Measurements from ENCODE around the gene TRIM2.

TRIM2 gene

DNA sequence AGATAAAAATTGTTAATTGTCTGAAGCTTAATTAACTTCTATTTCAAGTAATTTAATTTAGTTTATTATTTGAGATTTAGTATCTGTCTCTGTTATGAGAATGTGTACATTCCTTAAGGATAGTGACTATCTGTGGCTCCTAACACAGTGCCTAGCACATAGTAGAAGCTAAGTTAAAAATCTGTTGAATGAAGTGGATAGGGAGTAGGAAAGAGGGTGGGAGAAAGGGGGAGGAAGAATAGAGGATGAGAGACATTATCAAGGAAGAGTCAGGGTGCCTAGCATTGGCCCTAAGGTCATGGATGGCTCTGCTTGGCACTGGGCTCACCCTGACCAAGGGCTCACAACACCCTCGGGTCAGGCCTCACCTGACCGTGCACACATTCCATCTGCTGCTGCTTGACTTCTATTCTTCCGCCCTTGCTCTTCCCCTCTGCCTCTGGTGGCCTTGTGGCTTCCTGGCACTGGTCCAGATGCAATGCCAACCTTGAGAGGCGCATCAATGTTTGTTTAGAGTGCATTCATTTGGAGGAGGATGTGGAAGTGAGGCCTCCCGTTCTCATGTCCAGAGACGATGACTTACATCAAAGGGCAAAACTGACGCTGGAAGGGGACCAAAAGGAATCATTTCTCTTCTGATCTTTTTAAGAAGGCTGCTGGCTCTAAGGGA, 42.3 kb downstream of the TRIM2 start:
- Histone ChIP-seq H3K4me3 (ENCODE audit: low read length in 2 of 2) (no peak overlapping the region), H2BK120ac (ENCODE audit: low read depth, low read length) (no peak overlapping the region), H4K8ac (ENCODE audit: low read depth, low read length) (no peak overlapping the region), H2BK5ac (ENCODE audit: low read length) (no peak overlapping the region), H3K36me3 (replicated peaks in 1 of 2; ENCODE audit: control insufficient read depth in 2 of 2, insufficient read depth in 2 of 2, low read length in 2 of 2) (peaks cover 0 to 43% of the 10 kb centered on the region in 2 donors), H3K14ac (ENCODE audit: low read length) (no peak overlapping the region), H2BK12ac (ENCODE audit: low read length) (peak overlapping the region; percentile 59), H3K79me1 (ENCODE audit: low read depth, low read length) (peaks cover 3% of the 10 kb centered on the region), H3K9ac (ENCODE audit: low read depth, low read length, poor library complexity) (peak overlapping the region; percentile 64), H2BK15ac (ENCODE audit: low read length) (no peak overlapping the region), H3K18ac (ENCODE audit: low read length) (peak overlapping the region; percentile 12), H3K4me2 (ENCODE audit: insufficient read depth, low read length, poor library complexity, severe bottlenecking) (no peak overlapping the region), H3K4ac (ENCODE audit: low read length) (no peak overlapping the region), H3K9me3 (replicated peaks in 1 of 2; ENCODE audit: control insufficient read depth in 2 of 2, insufficient read depth in 1 of 2, low read depth in 1 of 2, low read length in 2 of 2) (no peaks in the 10 kb centered on the region), H2AFZ (ENCODE audit: low read length) (no peak overlapping the region), H3K27me3 (ENCODE audit: control insufficient read depth in 3 of 3, insufficient read depth in 3 of 3, low read depth in 1 of 3, low read length in 3 of 3) (no peaks in the 10 kb centered on the region), H3K4me1 (ENCODE audit: control insufficient read depth in 2 of 2, insufficient read depth in 1 of 2, low read depth in 1 of 2, low read length in 2 of 2) (peaks cover 21 to 41% of the 10 kb centered on the region in 2 donors), H3K23ac (ENCODE audit: low read depth, low read length, poor library complexity) (no peak overlapping the region), H2AK5ac (ENCODE audit: low read depth, low read length) (peak overlapping the region; percentile 8), H3K27ac (replicated peaks; ENCODE audit: low read length) (no peak overlapping the region), H4K91ac (ENCODE audit: low read depth, low read length, poor library complexity) (no peak overlapping the region)
- no peak for DNase-seq (ENCODE audit: low spot score)
- no CpG with 5 or more reads among the region's 7 CpGs for WGBS, 2 donors (ENCODE audit: extremely low coverage in 2 of 2, insufficient read length in 2 of 2, insufficient replicate concordance in 1 of 2)

DNA sequence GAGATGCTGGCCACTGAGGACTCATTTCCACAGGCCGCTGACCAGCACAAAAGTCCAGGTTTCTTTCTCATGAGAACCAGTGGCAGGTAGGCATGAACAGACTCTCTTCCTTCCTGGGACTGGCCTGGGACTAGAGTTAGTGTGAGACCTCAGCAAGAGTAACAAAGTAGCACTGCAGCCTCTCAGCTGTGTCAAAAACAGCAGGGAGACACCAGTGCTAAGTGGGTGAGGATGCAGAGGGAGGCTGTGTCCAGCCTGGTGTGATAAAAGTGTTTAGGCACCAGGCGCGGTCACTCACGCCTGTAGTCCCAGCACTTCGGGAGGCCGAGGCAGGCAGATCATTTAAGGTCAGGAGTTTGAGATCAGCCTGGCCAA, 42.9 kb downstream of the TRIM2 start:
- no peaks in the 10 kb centered on the region for H3K27me3 ChIP-seq (ENCODE audit: control insufficient read depth in 3 of 3, insufficient read depth in 3 of 3, low read depth in 1 of 3, low read length in 3 of 3)
- no peak overlapping the region for H3K4me2 ChIP-seq (ENCODE audit: insufficient read depth, low read length, poor library complexity, severe bottlenecking)
- H4K91ac ChIP-seq (ENCODE audit: low read depth, low read length, poor library complexity) = no peak overlapping the region
- DNase-seq (ENCODE audit: low spot score) = no peak
- H3K4ac ChIP-seq (ENCODE audit: low read length) = no peak overlapping the region
- H2AK5ac ChIP-seq (ENCODE audit: low read depth, low read length) = no peak overlapping the region
- H2AFZ ChIP-seq (ENCODE audit: low read length) = no peak overlapping the region
- H3K14ac ChIP-seq (ENCODE audit: low read length) = no peak overlapping the region
- peaks cover 19 to 35% of the 10 kb centered on the region in 2 donors for H3K4me1 ChIP-seq (ENCODE audit: control insufficient read depth in 2 of 2, insufficient read depth in 1 of 2, low read depth in 1 of 2, low read length in 2 of 2)
- peaks cover 3% of the 10 kb centered on the region for H3K79me1 ChIP-seq (ENCODE audit: low read depth, low read length)
- no peaks in the 10 kb centered on the region for H3K9me3 ChIP-seq (replicated peaks in 1 of 2; ENCODE audit: control insufficient read depth in 2 of 2, insufficient read depth in 1 of 2, low read depth in 1 of 2, low read length in 2 of 2)
- no peak overlapping the region for H3K9ac ChIP-seq (ENCODE audit: low read depth, low read length, poor library complexity)
- no peak overlapping the region for H2BK120ac ChIP-seq (ENCODE audit: low read depth, low read length)
- no peak overlapping the region for H3K27ac ChIP-seq (replicated peaks; ENCODE audit: low read length)
- peak overlapping the region; percentile 77 for H4K8ac ChIP-seq (ENCODE audit: low read depth, low read length)
- H3K18ac ChIP-seq (ENCODE audit: low read length) = no peak overlapping the region
- H2BK15ac ChIP-seq (ENCODE audit: low read length) = no peak overlapping the region
- peaks cover 0 to 48% of the 10 kb centered on the region in 2 donors for H3K36me3 ChIP-seq (replicated peaks in 1 of 2; ENCODE audit: control insufficient read depth in 2 of 2, insufficient read depth in 2 of 2, low read length in 2 of 2)
- no CpG with 5 or more reads among the region's 6 CpGs for WGBS, 2 donors (ENCODE audit: extremely low coverage in 2 of 2, insufficient read length in 2 of 2, insufficient replicate concordance in 1 of 2)
- peak overlapping the region; percentile 0 for H3K23ac ChIP-seq (ENCODE audit: low read depth, low read length, poor library complexity)
- H2BK12ac ChIP-seq (ENCODE audit: low read length) = no peak overlapping the region
- H2BK5ac ChIP-seq (ENCODE audit: low read length) = no peak overlapping the region
- H3K4me3 ChIP-seq (ENCODE audit: low read length in 2 of 2) = no peak overlapping the region

GRCh38 chr4:153248641-153249198, 44.5 kb downstream of the TRIM2 start:
- H3K14ac ChIP-seq (ENCODE audit: low read length) = no peak overlapping the region
- no peaks in the 10 kb centered on the region for H3K27me3 ChIP-seq (ENCODE audit: control insufficient read depth in 3 of 3, insufficient read depth in 3 of 3, low read depth in 1 of 3, low read length in 3 of 3)
- H4K8ac ChIP-seq (ENCODE audit: low read depth, low read length) = no peak overlapping the region
- no peak overlapping the region for H3K9ac ChIP-seq (ENCODE audit: low read depth, low read length, poor library complexity)
- no peak overlapping the region for H4K91ac ChIP-seq (ENCODE audit: low read depth, low read length, poor library complexity)
- H2BK5ac ChIP-seq (ENCODE audit: low read length) = peak overlapping the region; percentile 56
- H3K9me3 ChIP-seq (replicated peaks in 1 of 2; ENCODE audit: control insufficient read depth in 2 of 2, insufficient read depth in 1 of 2, low read depth in 1 of 2, low read length in 2 of 2) = no peaks in the 10 kb centered on the region
- DNase-seq (ENCODE audit: low spot score) = no peak
- no peak overlapping the region for H2AK5ac ChIP-seq (ENCODE audit: low read depth, low read length)
- peaks cover 3% of the 10 kb centered on the region for H3K79me1 ChIP-seq (ENCODE audit: low read depth, low read length)
- H3K4me1 ChIP-seq (ENCODE audit: control insufficient read depth in 2 of 2, insufficient read depth in 1 of 2, low read depth in 1 of 2, low read length in 2 of 2) = peaks cover 17 to 22% of the 10 kb centered on the region in 2 donors
- peak overlapping the region; percentile 70 for H3K4me2 ChIP-seq (ENCODE audit: insufficient read depth, low read length, poor library complexity, severe bottlenecking)
- peak overlapping the region; percentile 80 for H2AFZ ChIP-seq (ENCODE audit: low read length)
- WGBS, 2 donors (ENCODE audit: extremely low coverage in 2 of 2, insufficient read length in 2 of 2, insufficient replicate concordance in 1 of 2) = no CpG with 5 or more reads among the region's 14 CpGs
- H3K4ac ChIP-seq (ENCODE audit: low read length) = no peak overlapping the region
- H2BK120ac ChIP-seq (ENCODE audit: low read depth, low read length) = no peak overlapping the region
- peak overlapping the region; percentile 16 for H3K18ac ChIP-seq (ENCODE audit: low read length)
- H2BK15ac ChIP-seq (ENCODE audit: low read length) = no peak overlapping the region
- H3K36me3 ChIP-seq (replicated peaks in 1 of 2; ENCODE audit: control insufficient read depth in 2 of 2, insufficient read depth in 2 of 2, low read length in 2 of 2) = peaks cover 0 to 57% of the 10 kb centered on the region in 2 donors
- no peak overlapping the region for H2BK12ac ChIP-seq (ENCODE audit: low read length)
- peak overlapping the region; percentile 85 for H3K27ac ChIP-seq (replicated peaks; ENCODE audit: low read length)
- H3K23ac ChIP-seq (ENCODE audit: low read depth, low read length, poor library complexity) = no peak overlapping the region
- peak overlapping the region; percentile 51 to 71 for H3K4me3 ChIP-seq (ENCODE audit: low read length in 2 of 2)

GRCh38 chr4:153249199-153250041, 45.2 kb downstream of the TRIM2 start:
- Histone ChIP-seq H3K14ac (ENCODE audit: low read length) (no peak overlapping the region), H3K27ac (replicated peaks; ENCODE audit: low read length) (peak overlapping the region; percentile 91), H3K4me3 (ENCODE audit: low read length in 2 of 2) (peak overlapping the region; percentile 51 to 72), H2AK5ac (ENCODE audit: low read depth, low read length) (no peak overlapping the region), H3K27me3 (ENCODE audit: control insufficient read depth in 3 of 3, insufficient read depth in 3 of 3, low read depth in 1 of 3, low read length in 3 of 3) (no peaks in the 10 kb centered on the region), H2BK15ac (ENCODE audit: low read length) (no peak overlapping the region), H3K4ac (ENCODE audit: low read length) (no peak overlapping the region), H3K79me1 (ENCODE audit: low read depth, low read length) (peaks cover 3% of the 10 kb centered on the region), H3K23ac (ENCODE audit: low read depth, low read length, poor library complexity) (no peak overlapping the region), H3K4me1 (ENCODE audit: control insufficient read depth in 2 of 2, insufficient read depth in 1 of 2, low read depth in 1 of 2, low read length in 2 of 2) (peaks cover 17 to 21% of the 10 kb centered on the region in 2 donors), H2BK5ac (ENCODE audit: low read length) (peak overlapping the region; percentile 56), H3K4me2 (ENCODE audit: insufficient read depth, low read length, poor library complexity, severe bottlenecking) (peak overlapping the region; percentile 70), H4K8ac (ENCODE audit: low read depth, low read length) (no peak overlapping the region), H3K36me3 (replicated peaks in 1 of 2; ENCODE audit: control insufficient read depth in 2 of 2, insufficient read depth in 2 of 2, low read length in 2 of 2) (peaks cover 0 to 59% of the 10 kb centered on the region in 2 donors), H2AFZ (ENCODE audit: low read length) (peak overlapping the region; percentile 80), H3K18ac (ENCODE audit: low read length) (peak overlapping the region; percentile 86), H2BK120ac (ENCODE audit: low read depth, low read length) (no peak overlapping the region), H2BK12ac (ENCODE audit: low read length) (no peak overlapping the region), H3K9me3 (replicated peaks in 1 of 2; ENCODE audit: control insufficient read depth in 2 of 2, insufficient read depth in 1 of 2, low read depth in 1 of 2, low read length in 2 of 2) (no peaks in the 10 kb centered on the region), H4K91ac (ENCODE audit: low read depth, low read length, poor library complexity) (no peak overlapping the region), H3K9ac (ENCODE audit: low read depth, low read length, poor library complexity) (peak overlapping the region; percentile 46)
- WGBS, 2 donors (ENCODE audit: extremely low coverage in 2 of 2, insufficient read length in 2 of 2, insufficient replicate concordance in 1 of 2) = no CpG with 5 or more reads among the region's 44 CpGs
- DNase-seq (ENCODE audit: low spot score) = peak; percentile 86
